Adrenal gland (tissue), 12 donors: ENCODE results near the gene MACROH2A2. TPM values are rescaled to one million over a fixed set of nuclear protein-coding genes. Genes with fewer than 3 reads are reported as not detected.
"Not testable (repeated sequence)": the region's sequence is repeated elsewhere in the genome, so short reads cannot be mapped to it uniquely, and the experiment has no call there.

Source experiments
- DNase-seq, 7 donors: peaks; one replicate each; pipeline ENCODE4 v3.0.0-alpha.2; 2019 to 2020
- H3K27ac ChIP-seq, 5 donors: fragments of 200-600 bp; sonication (generic) in 4 of 5; 1 replicate in 3 of 5; 2 replicates in 2 of 5; pipeline versions ENCODE4 v1.5.1 to v1.8.0; 2016 to 2020; ENCODE audit warnings: mild to moderate bottlenecking in 1 of 5
- H3K27me3 ChIP-seq: fragments of 200-600 bp; 2 replicates; pipeline ENCODE4 v1.8.0; 2021
- H3K36me3 ChIP-seq, 2 donors: fragments of 200-600 bp; replicated peaks in 1 of 2; 1 replicate in 1 of 2; 2 replicates in 1 of 2; pipeline versions ENCODE4 v1.5.1 to v1.8.0; 2018 to 2022
- H3K4me1 ChIP-seq, 2 donors: fragments of 200-600 bp; replicated peaks in 1 of 2; 1 replicate in 1 of 2; 2 replicates in 1 of 2; pipeline versions ENCODE4 v1.5.1 to v1.8.0; 2018 to 2021
- H3K4me3 ChIP-seq, 4 donors: fragments of 200-600 bp; sonication (generic) in 3 of 4; one replicate each; pipeline ENCODE4 v1.5.1; 2016 to 2018
- H3K9me3 ChIP-seq, 3 donors: fragments of 200-600 bp; sonication (generic) in 1 of 3; replicated peaks in 1 of 3; 1 replicate in 2 of 3; 2 replicates in 1 of 3; pipeline versions ENCODE4 v1.5.1 to v1.8.0; 2016 to 2021
- POLR2A ChIP-seq, 2 donors: fragments of 450-650 bp; IDR thresholded peaks; one replicate each; pipeline ENCODE4 v1.6.1; 2017; ENCODE audit warnings: antibody characterized with exemption in 2 of 2, mild to moderate bottlenecking in 2 of 2, moderate library complexity in 1 of 2
- WGBS, 4 donors: extraction: QIAGEN DNeasy Blood & Tissue Kit in 2 of 4; methylation state at CpG; one replicate each; pipeline versions ENCODE4 v1.1.5 to v1.1.7; 2013 to 2017; 5-methylcytosine and 5-hydroxymethylcytosine counted together
- intact Hi-C, 2 donors: fragments of 100-400 bp; cut with DNase I; formaldehyde crosslinking; loops; one replicate each; pipeline versions ENCODE4 v1.14.1 to v1.15.0; 2022 to 2023
- polyA plus RNA-seq, 3 donors: library from polyadenylated mRNA; stranded (reverse); fragments of 200-250 nt in 2 of 3; fragments of 350-450 nt in 1 of 3; fragmentation: Illumina TruSeq in 1 of 3; extraction: RNeasy Lipid Tissue Mini Kit (QIAGEN cat#74804) in 1 of 3; gene quantifications; one replicate each; pipeline ENCODE4 v1.2.3, GENCODE V29; 2013 to 2014
- total RNA-seq, 9 donors: library from RNA; depleted of rRNA in 4 of 9; stranded (reverse); fragments of >200 nt in 4 of 9; fragments of 120-200 nt in 1 of 9; fragmentation: NEBNext Ultra II Directional in 1 of 9; extraction: Animal tissue kit (Norgen Biotek cat#: 25700) in 1 of 9; gene quantifications; one replicate each; pipeline versions ENCODE4 v1.1.0 to v1.2.4, GENCODE V29; 2013 to 2023
- TF ChIP-seq, protein P1 (sequence below), 6 experiments: fragments of 450-650 bp in 4 of 6; fragments of 200-600 bp in 2 of 6; sonication (generic) in 1 of 6; IDR thresholded peaks; 1 replicate in 5 of 6; 2 replicates in 1 of 6; pipeline versions ENCODE4 v1.5.1 to v1.8.0; 2016 to 2021; ENCODE audit warnings: antibody characterized with exemption in 6 of 6, mild to moderate bottlenecking in 2 of 6, moderate library complexity in 1 of 6
- donor health status: healthy with polysubstance abuse.
- donor health status: Bipolar disorder and iron deficiency.
- donor health status: DM: yes; HTN: yes; CAD: no.
- donor health status: DM: no; HTN: no; CAD: no.
- donor health status: DM: no; HTN: no; CAD: no.
- donor health status: DM: yes; HTN: yes; CAD: no.

MACROH2A2 gene
- total and polyA plus RNA-seq, 12 donors = 1.8 to 28.1 (median 3.3) TPM

DNA sequence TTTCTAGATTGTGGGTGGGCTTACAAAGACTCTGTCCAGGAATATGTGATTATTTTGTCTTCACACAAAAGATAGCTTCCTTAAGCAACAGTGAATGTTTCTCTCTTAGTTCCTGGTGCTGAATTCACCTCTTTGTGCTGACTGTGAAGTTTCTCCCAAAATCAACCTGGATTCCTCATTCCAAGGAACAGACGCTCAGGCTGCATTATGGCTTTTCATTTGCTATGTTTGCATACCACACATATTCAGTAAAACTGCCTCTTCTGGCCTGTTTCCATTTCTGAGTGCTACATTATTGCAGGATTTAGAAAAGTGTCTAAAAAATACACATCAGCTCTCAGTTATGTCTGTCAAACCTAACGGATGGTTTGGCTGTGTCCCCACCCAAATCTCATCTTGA lies 21.5 kb downstream of the MACROH2A2 start:
- TF ChIP-seq, protein P1, sequence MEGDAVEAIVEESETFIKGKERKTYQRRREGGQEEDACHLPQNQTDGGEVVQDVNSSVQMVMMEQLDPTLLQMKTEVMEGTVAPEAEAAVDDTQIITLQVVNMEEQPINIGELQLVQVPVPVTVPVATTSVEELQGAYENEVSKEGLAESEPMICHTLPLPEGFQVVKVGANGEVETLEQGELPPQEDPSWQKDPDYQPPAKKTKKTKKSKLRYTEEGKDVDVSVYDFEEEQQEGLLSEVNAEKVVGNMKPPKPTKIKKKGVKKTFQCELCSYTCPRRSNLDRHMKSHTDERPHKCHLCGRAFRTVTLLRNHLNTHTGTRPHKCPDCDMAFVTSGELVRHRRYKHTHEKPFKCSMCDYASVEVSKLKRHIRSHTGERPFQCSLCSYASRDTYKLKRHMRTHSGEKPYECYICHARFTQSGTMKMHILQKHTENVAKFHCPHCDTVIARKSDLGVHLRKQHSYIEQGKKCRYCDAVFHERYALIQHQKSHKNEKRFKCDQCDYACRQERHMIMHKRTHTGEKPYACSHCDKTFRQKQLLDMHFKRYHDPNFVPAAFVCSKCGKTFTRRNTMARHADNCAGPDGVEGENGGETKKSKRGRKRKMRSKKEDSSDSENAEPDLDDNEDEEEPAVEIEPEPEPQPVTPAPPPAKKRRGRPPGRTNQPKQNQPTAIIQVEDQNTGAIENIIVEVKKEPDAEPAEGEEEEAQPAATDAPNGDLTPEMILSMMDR (IDR thresholded peaks at IDR 0.05) = no peak
- TF ChIP-seq POLR2A (IDR thresholded peaks at IDR 0.05) = no peak
- Histone ChIP-seq H3K9me3 (no peaks in the 10 kb centered on the region), H3K27ac (no peak overlapping the region), H3K36me3 (no peaks in the 10 kb centered on the region), H3K27me3 (no peaks in the 10 kb centered on the region), H3K4me1 (no peaks in the 10 kb centered on the region), H3K4me3 (no peak overlapping the region)
- intact Hi-C loops = no loop called here
- WGBS, 4 donors = 87 to 100% (median 90%) methylated on average over 2 of the region's 2 CpGs
- no peak for DNase-seq

- intact Hi-C loops = no loop called here
- 87 to 96% (median 92%) methylated on average over 2 of the region's 2 CpGs for WGBS, 4 donors
- H3K9me3 ChIP-seq = no peaks in the 10 kb centered on the region
- TF ChIP-seq, protein P1 (IDR thresholded peaks at IDR 0.05) = no peak
- H3K27ac ChIP-seq = no peak overlapping the region
- H3K36me3 ChIP-seq = no peaks in the 10 kb centered on the region
- H3K27me3 ChIP-seq = no peaks in the 10 kb centered on the region
- no peak for DNase-seq
- no peak overlapping the region for H3K4me3 ChIP-seq
- no peaks in the 10 kb centered on the region for H3K4me1 ChIP-seq
Measured at GRCh38 chr10:70074971-70075370, 22.3 kb downstream of the MACROH2A2 start.

DNA sequence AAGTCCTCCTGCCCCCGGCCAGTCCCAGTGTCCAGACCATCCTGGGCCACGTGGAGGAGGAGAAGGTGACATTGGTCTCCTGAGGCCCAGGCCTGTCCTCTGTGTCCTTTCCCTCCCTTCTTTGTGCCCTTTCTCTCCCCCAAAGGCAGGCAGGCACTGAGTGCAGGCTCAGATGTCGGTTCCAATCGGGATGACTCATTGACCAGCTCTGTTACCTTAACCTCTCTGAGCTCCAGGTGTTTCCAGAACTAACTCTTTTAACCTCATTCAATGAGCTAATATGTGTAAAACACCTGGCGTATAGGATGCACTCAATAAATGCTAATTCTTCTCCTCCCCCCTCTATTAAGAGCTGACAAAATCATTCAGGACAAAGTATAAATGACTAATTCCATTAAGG lies 25.7 kb downstream of the MACROH2A2 start:
- Histone ChIP-seq H3K4me1 (no peaks in the 10 kb centered on the region), H3K4me3 (no peak overlapping the region), H3K36me3 (no peaks in the 10 kb centered on the region), H3K27ac (no peak overlapping the region), H3K27me3 (no peaks in the 10 kb centered on the region), H3K9me3 (no peaks in the 10 kb centered on the region)
- TF ChIP-seq POLR2A (IDR thresholded peaks at IDR 0.05) = no peak
- intact Hi-C loops = no loop called here
- DNase-seq = no peak
- 93 to 97% (median 96%) methylated on average over 3 to 5 of the region's 5 CpGs for WGBS, 4 donors

- Histone ChIP-seq H3K27ac (no peak overlapping the region), H3K9me3 (no peaks in the 10 kb centered on the region), H3K36me3 (no peaks in the 10 kb centered on the region), H3K4me3 (no peak overlapping the region), H3K4me1 (no peaks in the 10 kb centered on the region), H3K27me3 (no peaks in the 10 kb centered on the region)
- 87 to 94% (median 90%) methylated on average over 7 of the region's 7 CpGs for WGBS, 4 donors
- intact Hi-C loops = no loop called here
- no peak for DNase-seq
- no peak for TF ChIP-seq POLR2A (IDR thresholded peaks at IDR 0.05)
- TF ChIP-seq, protein P1 (IDR thresholded peaks at IDR 0.05) = no peak
Measured at GRCh38 chr10:70078937-70079336, 26.3 kb downstream of the MACROH2A2 start.

- H3K4me1 ChIP-seq, DNase-seq, intact Hi-C loops, H3K9me3 ChIP-seq, H3K27ac ChIP-seq, H3K27me3 ChIP-seq, H3K36me3 ChIP-seq, H3K4me3 ChIP-seq: not testable (repeated sequence)
- WGBS, 4 donors = 94 to 98% (median 96%) methylated on average over 2 of the region's 2 CpGs
Measured at GRCh38 chr10:70080789-70081188, 28.1 kb downstream of the MACROH2A2 start.
